Natural killer cell (primary cell): Measurements from ENCODE around the gene LUZP4. TPM values are rescaled to one million over a fixed set of nuclear protein-coding genes. Genes with fewer than 3 reads are reported as not detected.

Experiments used
- ATAC-seq, 3 donors: fragments of 150-1000 bp in 2 of 3; fragments of 200-7000 bp in 1 of 3; cut with Tn5 transposase; 1 replicate in 1 of 3; 2 replicates in 2 of 3; pipeline ENCODE4 v1.10.0; 2021; ENCODE audit warnings: mild to moderate bottlenecking in 2 of 3, moderate library complexity in 2 of 3
- DNase-seq, 2 donors: peaks; one replicate each; pipeline versions ENCODE4 v3.0.0 to v3.0.0-alpha.2; 2013 to 2021; ENCODE audit warnings: mixed read lengths in 1 of 2
- H3K27ac ChIP-seq: one replicate; pipeline ENCODE4 v1.5.1; 2013; ENCODE audit warnings: mild to moderate bottlenecking, low read length
- H3K27me3 ChIP-seq: one replicate; pipeline ENCODE4 v1.6.1; 2013; ENCODE audit warnings: low read length; ENCODE audit not compliant: control insufficient read depth, insufficient read depth
- H3K36me3 ChIP-seq: one replicate; pipeline ENCODE4 v1.6.1; 2013; ENCODE audit warnings: low read length; ENCODE audit not compliant: control insufficient read depth, insufficient read depth
- H3K4me1 ChIP-seq: one replicate; pipeline ENCODE4 v1.6.1; 2013; ENCODE audit warnings: low read length; ENCODE audit not compliant: control insufficient read depth, insufficient read depth
- H3K4me3 ChIP-seq: one replicate; pipeline ENCODE4 v1.5.1; 2013; ENCODE audit warnings: low read length
- H3K9me3 ChIP-seq: one replicate; pipeline ENCODE4 v1.6.1; 2013; ENCODE audit warnings: low read length; ENCODE audit not compliant: control insufficient read depth, insufficient read depth
- H3K27ac Mint-ChIP-seq, 2 donors: one replicate each; pipeline ENCODE4 v1.8.0; 2022; ENCODE audit warnings: mild to moderate bottlenecking in 2 of 2, mixed read lengths in 2 of 2, moderate library complexity in 1 of 2
- H3K27me3 Mint-ChIP-seq, 2 donors: one replicate each; pipeline ENCODE4 v1.8.0; 2022; ENCODE audit warnings: low read depth in 2 of 2, mixed read lengths in 2 of 2
- H3K36me3 Mint-ChIP-seq: one replicate; pipeline ENCODE4 v1.8.0; 2022; ENCODE audit warnings: mixed read lengths
- H3K4me1 Mint-ChIP-seq, 2 donors: one replicate each; pipeline ENCODE4 v1.8.0; 2022; ENCODE audit warnings: mixed read lengths in 2 of 2
- H3K4me3 Mint-ChIP-seq: one replicate; pipeline ENCODE4 v1.8.0; 2022; ENCODE audit warnings: mild to moderate bottlenecking, moderate library complexity, mixed read lengths
- H3K9me3 Mint-ChIP-seq, 2 donors: one replicate each; pipeline ENCODE4 v1.8.0; 2022; ENCODE audit warnings: mixed read lengths in 2 of 2
- WGBS: methylation state at CpG from one replicate; pipeline ENCODE4 v1.1.7; 2013; ENCODE audit warnings: missing lambda C conversion rate; ENCODE audit not compliant: insufficient coverage; 5-methylcytosine and 5-hydroxymethylcytosine counted together
- intact Hi-C: fragments of 100-400 bp; cut with micrococcal nuclease; formaldehyde crosslinking; loops from one replicate; pipeline ENCODE4 v1.14.2; 2022
- total RNA-seq, 4 donors: library from RNA; stranded (reverse); fragments of 120-200 nt in 1 of 4; gene quantifications; one replicate each; pipeline versions ENCODE4 v1.2.3 to v1.2.4, GENCODE V29; 2013 to 2022
- TF ChIP-seq, protein P1 (sequence below): fragments of 200-600 bp; IDR thresholded peaks from one replicate; pipeline ENCODE4 v1.8.0; 2022; ENCODE audit warnings: antibody characterized with exemption

LUZP4 gene
- total RNA-seq, 3 donors from 2014 or later (not counting 1 experiment from before 2014, with no cell fraction given) = not detected

DNA sequence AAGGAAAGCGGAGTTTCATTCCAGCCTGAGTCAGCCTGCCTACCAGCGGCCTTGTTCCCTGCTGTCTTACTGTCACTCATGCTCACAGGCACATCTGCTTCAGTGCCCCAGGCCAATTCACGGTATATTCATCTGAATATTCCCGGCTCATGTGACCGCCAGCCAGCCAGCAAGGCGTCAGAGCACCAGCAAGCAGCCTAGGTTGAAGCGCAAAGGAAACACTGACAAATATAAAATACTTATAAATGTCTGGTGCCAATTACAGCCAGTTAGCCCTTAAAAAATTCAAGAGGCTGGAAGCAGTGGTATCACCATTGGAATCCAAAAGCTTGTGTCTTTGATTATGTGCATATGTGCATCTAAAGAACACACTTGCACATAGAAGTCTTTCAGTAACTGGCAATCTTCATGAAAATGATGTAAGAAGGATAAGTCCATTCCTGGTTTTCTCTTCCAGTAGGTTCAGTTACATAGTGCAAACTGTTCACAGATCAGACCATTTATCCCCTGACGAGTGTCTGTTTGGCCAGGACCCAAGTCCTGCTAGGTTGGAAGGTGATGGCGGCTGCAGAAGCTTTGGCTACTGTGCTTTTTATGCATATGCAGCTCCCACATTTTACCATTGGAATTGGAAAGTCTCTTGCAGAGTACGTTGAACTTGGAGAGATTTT is 61.3 kb downstream of the LUZP4 start:
- Histone ChIP-seq H3K4me3 (no peak overlapping the region), H3K27ac (no peak overlapping the region), H3K4me1 (no peaks in the 10 kb centered on the region), H3K9me3 (no peaks in the 10 kb centered on the region), H3K36me3 (no peaks in the 10 kb centered on the region), H3K27me3 (no peaks in the 10 kb centered on the region)
- DNase-seq (no peak), ATAC-seq (no peak)
- Mint-ChIP-seq H3K27ac (no peak overlapping the region), H3K27me3 (peaks cover 12 to 20% of the 10 kb centered on the region in 2 donors), H3K4me3 (no peak overlapping the region), H3K36me3 (no peaks in the 10 kb centered on the region), H3K9me3 (no peaks in the 10 kb centered on the region), H3K4me1 (no peaks in the 10 kb centered on the region)
- intact Hi-C loops = no loop called here
- TF ChIP-seq, protein P1, sequence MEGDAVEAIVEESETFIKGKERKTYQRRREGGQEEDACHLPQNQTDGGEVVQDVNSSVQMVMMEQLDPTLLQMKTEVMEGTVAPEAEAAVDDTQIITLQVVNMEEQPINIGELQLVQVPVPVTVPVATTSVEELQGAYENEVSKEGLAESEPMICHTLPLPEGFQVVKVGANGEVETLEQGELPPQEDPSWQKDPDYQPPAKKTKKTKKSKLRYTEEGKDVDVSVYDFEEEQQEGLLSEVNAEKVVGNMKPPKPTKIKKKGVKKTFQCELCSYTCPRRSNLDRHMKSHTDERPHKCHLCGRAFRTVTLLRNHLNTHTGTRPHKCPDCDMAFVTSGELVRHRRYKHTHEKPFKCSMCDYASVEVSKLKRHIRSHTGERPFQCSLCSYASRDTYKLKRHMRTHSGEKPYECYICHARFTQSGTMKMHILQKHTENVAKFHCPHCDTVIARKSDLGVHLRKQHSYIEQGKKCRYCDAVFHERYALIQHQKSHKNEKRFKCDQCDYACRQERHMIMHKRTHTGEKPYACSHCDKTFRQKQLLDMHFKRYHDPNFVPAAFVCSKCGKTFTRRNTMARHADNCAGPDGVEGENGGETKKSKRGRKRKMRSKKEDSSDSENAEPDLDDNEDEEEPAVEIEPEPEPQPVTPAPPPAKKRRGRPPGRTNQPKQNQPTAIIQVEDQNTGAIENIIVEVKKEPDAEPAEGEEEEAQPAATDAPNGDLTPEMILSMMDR = no peak
- 95% methylated on average over 6 of the region's 10 CpGs for WGBS

DNA sequence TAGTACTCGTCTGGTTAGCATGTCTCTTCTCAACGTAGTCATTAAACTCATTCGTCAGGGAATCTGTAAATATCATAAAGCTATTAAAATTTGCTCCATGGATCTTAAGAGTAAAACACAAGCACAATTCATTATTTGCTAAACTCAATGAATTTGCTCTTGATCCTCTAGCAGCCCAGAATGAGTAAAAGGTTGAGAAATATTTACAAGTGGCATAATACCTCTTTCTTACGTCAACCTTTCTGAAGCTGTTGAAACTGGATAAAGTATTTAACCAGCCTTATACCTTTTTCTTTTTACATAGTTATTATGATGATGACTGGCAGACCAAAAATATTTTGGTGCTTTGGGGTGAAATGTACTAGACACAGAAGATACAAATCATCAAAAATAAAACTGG is 66.9 kb downstream of the LUZP4 start:
- Histone ChIP-seq H3K27ac (no peak overlapping the region), H3K4me3 (no peak overlapping the region), H3K36me3 (no peaks in the 10 kb centered on the region), H3K27me3 (no peaks in the 10 kb centered on the region), H3K9me3 (no peaks in the 10 kb centered on the region), H3K4me1 (no peaks in the 10 kb centered on the region)
- no peaks in the 10 kb centered on the region for H3K9me3 Mint-ChIP-seq
- peaks cover 12 to 55% of the 10 kb centered on the region in 2 donors for H3K27me3 Mint-ChIP-seq
- intact Hi-C loops = no loop called here
- no peaks in the 10 kb centered on the region for H3K36me3 Mint-ChIP-seq
- no peak for DNase-seq
- 83% methylated on average over 1 of the region's 4 CpGs for WGBS
- TF ChIP-seq, protein P1 = no peak
- no peak overlapping the region for H3K4me3 Mint-ChIP-seq
- no peak overlapping the region for H3K27ac Mint-ChIP-seq
- no peak for ATAC-seq
- H3K4me1 Mint-ChIP-seq = peaks cover 5 to 6% of the 10 kb centered on the region in 2 donors

Other genes starting within 250 kb of the LUZP4 start
- not detected for gene RBMXL3, start 100.3 kb upstream of the LUZP4 start, total RNA-seq
- gene LRCH2, start 55.6 kb upstream of the LUZP4 start, total RNA-seq = not detected